ENCODE data around the gene FUT7. TPM values are rescaled to one million over a fixed set of nuclear protein-coding genes. Genes with fewer than 3 reads are reported as not detected.

Gene FUT7
- total RNA-seq, 4 donors from 2014 or later, result 0.60 TPM; not detected in 3

- TF ChIP-seq POLR2A (IDR thresholded peaks at IDR 0.05), result no peak
- TF ChIP-seq CTCF (IDR thresholded peaks at IDR 0.05), result no peak
- TF ChIP-seq EP300 (IDR thresholded peaks at IDR 0.05), result no peak
- Histone ChIP-seq H3K4me3 (peak overlapping the region in 1 of 4 donors; percentile 23), H3K27ac (no peak overlapping the region), H3K27me3 (no peaks in the 10 kb centered on the region), H3K36me3 (peaks cover 0 to 52% (median 0%) of the 10 kb centered on the region in 3 donors), H3K9me3 (no peaks in the 10 kb centered on the region), H3K4me1 (peaks cover 0 to 32% (median 17%) of the 10 kb centered on the region in 4 donors)
- no peak for DNase-seq (ENCODE audit: low spot score in 2 of 2)
- WGBS, 2 donors, result 88 to 93% methylated on average over 6 to 14 of the region's 23 CpGs
Measured at GRCh38 chr9:137040568-137040967, 8.7 kb upstream of the FUT7 start.

- H3K27ac ChIP-seq, result no peak overlapping the region
- H3K4me3 ChIP-seq, result no peak overlapping the region
- H3K36me3 ChIP-seq, result peaks cover 0 to 52% (median 0%) of the 10 kb centered on the region in 3 donors
- WGBS, 2 donors, result 85 to 89% methylated on average over 9 to 30 of the region's 32 CpGs
- H3K4me1 ChIP-seq, result peaks cover 0 to 33% (median 16%) of the 10 kb centered on the region in 4 donors
- H3K27me3 ChIP-seq, result no peaks in the 10 kb centered on the region
- DNase-seq (ENCODE audit: low spot score in 2 of 2), result no peak
- TF ChIP-seq CTCF (IDR thresholded peaks at IDR 0.05) (no peak), EP300 (IDR thresholded peaks at IDR 0.05) (no peak), POLR2A (IDR thresholded peaks at IDR 0.05) (no peak)
- H3K9me3 ChIP-seq, result no peaks in the 10 kb centered on the region
Measured at GRCh38 chr9:137039611-137040366, 7.9 kb upstream of the FUT7 start.

GRCh38 chr9:137038916-137039315 is 7.0 kb upstream of the FUT7 start:
- Histone ChIP-seq H3K9me3 (no peaks in the 10 kb centered on the region), H3K27ac (no peak overlapping the region), H3K4me3 (no peak overlapping the region), H3K36me3 (peaks cover 0 to 52% (median 0%) of the 10 kb centered on the region in 3 donors), H3K4me1 (peaks cover 0 to 30% (median 12%) of the 10 kb centered on the region in 4 donors), H3K27me3 (no peaks in the 10 kb centered on the region)
- TF ChIP-seq EP300 (IDR thresholded peaks at IDR 0.05) (no peak), CTCF (IDR thresholded peaks at IDR 0.05) (no peak), POLR2A (IDR thresholded peaks at IDR 0.05) (no peak)
- DNase-seq (ENCODE audit: low spot score in 2 of 2), result no peak
- WGBS, 2 donors, result 81 to 83% methylated on average over 9 of the region's 9 CpGs

- no peak overlapping the region for H3K27ac ChIP-seq
- WGBS, 2 donors, result 77 to 80% methylated on average over 10 of the region's 10 CpGs
- peaks cover 0 to 52% (median 0%) of the 10 kb centered on the region in 3 donors for H3K36me3 ChIP-seq
- no peaks in the 10 kb centered on the region for H3K9me3 ChIP-seq
- DNase-seq (ENCODE audit: low spot score in 2 of 2), result no peak
- TF ChIP-seq CTCF (IDR thresholded peaks at IDR 0.05), result no peak
- no peak for TF ChIP-seq EP300 (IDR thresholded peaks at IDR 0.05)
- TF ChIP-seq POLR2A (IDR thresholded peaks at IDR 0.05), result no peak
- H3K27me3 ChIP-seq, result no peaks in the 10 kb centered on the region
- no peak overlapping the region for H3K4me3 ChIP-seq
- peaks cover 0 to 16% (median 10%) of the 10 kb centered on the region in 4 donors for H3K4me1 ChIP-seq
Measured at GRCh38 chr9:137037483-137037882, 5.6 kb upstream of the FUT7 start.

GRCh38 chr9:137037035-137037434 is 5.1 kb upstream of the FUT7 start:
- 61 to 70% methylated on average over 11 to 13 of the region's 13 CpGs for WGBS, 2 donors
- Histone ChIP-seq H3K4me1 (peaks cover 0 to 16% (median 10%) of the 10 kb centered on the region in 4 donors), H3K4me3 (no peak overlapping the region), H3K27ac (no peak overlapping the region), H3K27me3 (no peaks in the 10 kb centered on the region), H3K9me3 (no peaks in the 10 kb centered on the region), H3K36me3 (peaks cover 0 to 48% (median 0%) of the 10 kb centered on the region in 3 donors)
- TF ChIP-seq CTCF (IDR thresholded peaks at IDR 0.05) (no peak), EP300 (IDR thresholded peaks at IDR 0.05) (no peak), POLR2A (IDR thresholded peaks at IDR 0.05) (no peak)
- no peak for DNase-seq (ENCODE audit: low spot score in 2 of 2)

All from tibial nerve (tissue), 4 donors.